ENCODE measurements around the gene CLDN14. TPM values are rescaled to one million over a fixed set of nuclear protein-coding genes. Genes with fewer than 3 reads are reported as not detected.

The CLDN14 gene
- polyA plus RNA-seq, 2 donors = 0.04 TPM; not detected in 1

DNA sequence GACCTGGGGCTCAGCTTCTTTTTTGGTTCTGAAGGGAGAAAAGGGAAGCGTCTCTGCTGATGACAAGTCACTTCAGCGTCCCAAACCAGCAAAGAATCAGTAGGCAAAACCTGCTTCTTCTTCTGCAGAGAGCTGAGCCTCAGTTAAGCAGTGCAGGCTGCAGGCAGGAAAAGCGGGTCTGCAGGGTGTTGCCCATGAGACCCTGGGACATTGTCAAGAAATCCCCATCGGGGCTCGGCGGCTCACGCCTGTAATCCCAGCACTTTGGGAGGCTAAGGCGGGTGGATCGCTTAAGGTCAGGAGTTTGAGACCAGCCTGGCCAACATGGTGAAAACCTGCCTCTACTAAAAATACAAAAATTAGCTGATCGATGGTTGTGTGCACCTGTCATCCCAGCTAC lies 16.7 kb downstream of the CLDN14 start:
- Histone ChIP-seq H3K27me3 (ENCODE audit: control insufficient read depth in 1 of 2, insufficient read depth in 2 of 2, low read length in 2 of 2) (no peaks in the 10 kb centered on the region), H3K4me1 (ENCODE audit: control insufficient read depth in 2 of 2, insufficient read depth in 2 of 2, low read length in 1 of 2) (peaks cover 0 to 5% of the 10 kb centered on the region in 2 donors), H3K4me3 (ENCODE audit: low read depth in 1 of 2, low read length in 2 of 2) (no peak overlapping the region), H3K9me3 (ENCODE audit: control insufficient read depth in 2 of 2, insufficient read depth in 1 of 2, low read depth in 1 of 2, low read length in 1 of 2) (no peaks in the 10 kb centered on the region), H3K36me3 (ENCODE audit: control insufficient read depth in 2 of 2, insufficient read depth in 2 of 2, low read length in 1 of 2) (no peaks in the 10 kb centered on the region), H3K27ac (ENCODE audit: low read depth in 2 of 2, low read length in 1 of 2) (no peak overlapping the region)
- WGBS, 2 donors = 88 to 91% methylated on average over 10 of the region's 10 CpGs

- Histone ChIP-seq H3K4me3 (ENCODE audit: low read depth in 1 of 2, low read length in 2 of 2) (no peak overlapping the region), H3K4me1 (ENCODE audit: control insufficient read depth in 2 of 2, insufficient read depth in 2 of 2, low read length in 1 of 2) (peaks cover 0 to 5% of the 10 kb centered on the region in 2 donors), H3K9me3 (ENCODE audit: control insufficient read depth in 2 of 2, insufficient read depth in 1 of 2, low read depth in 1 of 2, low read length in 1 of 2) (no peaks in the 10 kb centered on the region), H3K36me3 (ENCODE audit: control insufficient read depth in 2 of 2, insufficient read depth in 2 of 2, low read length in 1 of 2) (no peaks in the 10 kb centered on the region), H3K27ac (ENCODE audit: low read depth in 2 of 2, low read length in 1 of 2) (no peak overlapping the region), H3K27me3 (ENCODE audit: control insufficient read depth in 1 of 2, insufficient read depth in 2 of 2, low read length in 2 of 2) (no peaks in the 10 kb centered on the region)
- 51% methylated on average over 14 of the region's 14 CpGs for WGBS, 2 donors
These were observed 17.9 kb downstream of the CLDN14 start for GRCh38 chr21:36461918-36462486.

- no peaks in the 10 kb centered on the region for H3K27me3 ChIP-seq (ENCODE audit: control insufficient read depth in 1 of 2, insufficient read depth in 2 of 2, low read length in 2 of 2)
- H3K4me1 ChIP-seq (ENCODE audit: control insufficient read depth in 2 of 2, insufficient read depth in 2 of 2, low read length in 1 of 2) = peaks cover 0 to 5% of the 10 kb centered on the region in 2 donors
- H3K9me3 ChIP-seq (ENCODE audit: control insufficient read depth in 2 of 2, insufficient read depth in 1 of 2, low read depth in 1 of 2, low read length in 1 of 2) = no peaks in the 10 kb centered on the region
- no peak overlapping the region for H3K4me3 ChIP-seq (ENCODE audit: low read depth in 1 of 2, low read length in 2 of 2)
- WGBS, 2 donors = 78 to 81% methylated on average over 29 to 34 of the region's 34 CpGs
- no peaks in the 10 kb centered on the region for H3K36me3 ChIP-seq (ENCODE audit: control insufficient read depth in 2 of 2, insufficient read depth in 2 of 2, low read length in 1 of 2)
- H3K27ac ChIP-seq (ENCODE audit: low read depth in 2 of 2, low read length in 1 of 2) = no peak overlapping the region
These were observed 18.5 kb downstream of the CLDN14 start for GRCh38 chr21:36461277-36461917.

GRCh38 chr21:36460866-36461265 lies 19.1 kb downstream of the CLDN14 start:
- Histone ChIP-seq H3K27ac (ENCODE audit: low read depth in 2 of 2, low read length in 1 of 2) (no peak overlapping the region), H3K4me1 (ENCODE audit: control insufficient read depth in 2 of 2, insufficient read depth in 2 of 2, low read length in 1 of 2) (peaks cover 0 to 5% of the 10 kb centered on the region in 2 donors), H3K36me3 (ENCODE audit: control insufficient read depth in 2 of 2, insufficient read depth in 2 of 2, low read length in 1 of 2) (no peaks in the 10 kb centered on the region), H3K9me3 (ENCODE audit: control insufficient read depth in 2 of 2, insufficient read depth in 1 of 2, low read depth in 1 of 2, low read length in 1 of 2) (no peaks in the 10 kb centered on the region), H3K4me3 (ENCODE audit: low read depth in 1 of 2, low read length in 2 of 2) (no peak overlapping the region), H3K27me3 (ENCODE audit: control insufficient read depth in 1 of 2, insufficient read depth in 2 of 2, low read length in 2 of 2) (no peaks in the 10 kb centered on the region)
- 87 to 90% methylated on average over 16 of the region's 16 CpGs for WGBS, 2 donors

DNA sequence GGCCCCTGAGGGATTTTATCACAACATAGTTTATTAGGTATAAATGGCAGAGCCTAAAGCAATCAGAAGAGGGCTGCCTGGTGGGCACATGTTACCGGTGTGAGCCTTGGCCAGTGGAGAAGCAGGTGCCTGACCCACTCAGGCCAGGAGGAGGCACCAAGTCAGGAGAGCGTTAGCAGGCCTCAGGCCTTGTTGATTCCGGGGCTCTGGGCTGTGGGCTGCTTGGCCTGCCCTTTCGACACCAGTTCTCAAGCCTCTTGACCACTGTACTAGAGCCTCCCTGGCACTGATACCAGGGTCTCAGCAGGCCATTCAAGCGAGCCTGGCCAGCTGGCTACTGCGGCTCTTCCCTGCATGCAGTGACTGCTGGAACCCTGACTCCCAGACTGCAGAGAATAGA lies 20.8 kb downstream of the CLDN14 start:
- WGBS, 2 donors = 91 to 97% methylated on average over 6 of the region's 6 CpGs
- peaks cover 0 to 8% of the 10 kb centered on the region in 2 donors for H3K4me1 ChIP-seq (ENCODE audit: control insufficient read depth in 2 of 2, insufficient read depth in 2 of 2, low read length in 1 of 2)
- H3K36me3 ChIP-seq (ENCODE audit: control insufficient read depth in 2 of 2, insufficient read depth in 2 of 2, low read length in 1 of 2) = no peaks in the 10 kb centered on the region
- no peaks in the 10 kb centered on the region for H3K9me3 ChIP-seq (ENCODE audit: control insufficient read depth in 2 of 2, insufficient read depth in 1 of 2, low read depth in 1 of 2, low read length in 1 of 2)
- no peaks in the 10 kb centered on the region for H3K27me3 ChIP-seq (ENCODE audit: control insufficient read depth in 1 of 2, insufficient read depth in 2 of 2, low read length in 2 of 2)
- no peak overlapping the region for H3K27ac ChIP-seq (ENCODE audit: low read depth in 2 of 2, low read length in 1 of 2)
- H3K4me3 ChIP-seq (ENCODE audit: low read depth in 1 of 2, low read length in 2 of 2) = no peak overlapping the region

GRCh38 chr21:36456729-36457414 lies 23.1 kb downstream of the CLDN14 start:
- Histone ChIP-seq H3K27me3 (ENCODE audit: control insufficient read depth in 1 of 2, insufficient read depth in 2 of 2, low read length in 2 of 2) (no peaks in the 10 kb centered on the region), H3K27ac (ENCODE audit: low read depth in 2 of 2, low read length in 1 of 2) (no peak overlapping the region), H3K9me3 (ENCODE audit: control insufficient read depth in 2 of 2, insufficient read depth in 1 of 2, low read depth in 1 of 2, low read length in 1 of 2) (no peaks in the 10 kb centered on the region), H3K36me3 (ENCODE audit: control insufficient read depth in 2 of 2, insufficient read depth in 2 of 2, low read length in 1 of 2) (no peaks in the 10 kb centered on the region), H3K4me1 (ENCODE audit: control insufficient read depth in 2 of 2, insufficient read depth in 2 of 2, low read length in 1 of 2) (peaks cover 0 to 8% of the 10 kb centered on the region in 2 donors), H3K4me3 (ENCODE audit: low read depth in 1 of 2, low read length in 2 of 2) (no peak overlapping the region)
- WGBS, 2 donors = 73 to 78% methylated on average over 7 of the region's 7 CpGs

DNA sequence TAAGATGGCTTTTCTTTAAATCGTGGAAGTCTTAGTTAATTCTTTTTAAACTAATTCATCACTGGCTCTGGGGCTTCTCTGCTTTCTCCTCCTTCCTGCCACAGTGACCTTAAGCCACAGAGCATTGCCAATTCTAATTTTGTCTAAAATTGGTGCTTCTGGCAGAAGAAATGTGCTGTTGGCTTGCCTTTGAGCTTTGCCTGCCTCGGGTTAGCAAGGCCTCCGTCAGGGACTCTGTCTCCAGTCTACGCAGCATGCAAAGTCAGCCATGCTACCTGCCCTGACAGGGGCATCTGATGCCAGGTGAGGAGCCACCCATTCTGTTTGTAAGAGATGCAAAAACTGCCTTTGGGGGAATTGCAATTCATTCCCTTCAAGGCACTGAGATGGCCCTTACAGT lies 25.2 kb downstream of the CLDN14 start:
- no peak overlapping the region for H3K4me3 ChIP-seq (ENCODE audit: low read depth in 1 of 2, low read length in 2 of 2)
- WGBS, 2 donors = 49 to 58% methylated on average over 4 of the region's 4 CpGs
- no peak overlapping the region for H3K27ac ChIP-seq (ENCODE audit: low read depth in 2 of 2, low read length in 1 of 2)
- H3K4me1 ChIP-seq (ENCODE audit: control insufficient read depth in 2 of 2, insufficient read depth in 2 of 2, low read length in 1 of 2) = peaks cover 0 to 3% of the 10 kb centered on the region in 2 donors
- H3K9me3 ChIP-seq (ENCODE audit: control insufficient read depth in 2 of 2, insufficient read depth in 1 of 2, low read depth in 1 of 2, low read length in 1 of 2) = no peaks in the 10 kb centered on the region
- H3K36me3 ChIP-seq (ENCODE audit: control insufficient read depth in 2 of 2, insufficient read depth in 2 of 2, low read length in 1 of 2) = no peaks in the 10 kb centered on the region
- H3K27me3 ChIP-seq (ENCODE audit: control insufficient read depth in 1 of 2, insufficient read depth in 2 of 2, low read length in 2 of 2) = no peaks in the 10 kb centered on the region

GRCh38 chr21:36454093-36454531 lies 25.8 kb downstream of the CLDN14 start:
- WGBS, 2 donors = 24 to 28% methylated on average over 4 of the region's 4 CpGs
- H3K27ac ChIP-seq (ENCODE audit: low read depth in 2 of 2, low read length in 1 of 2) = no peak overlapping the region
- no peaks in the 10 kb centered on the region for H3K27me3 ChIP-seq (ENCODE audit: control insufficient read depth in 1 of 2, insufficient read depth in 2 of 2, low read length in 2 of 2)
- no peaks in the 10 kb centered on the region for H3K9me3 ChIP-seq (ENCODE audit: control insufficient read depth in 2 of 2, insufficient read depth in 1 of 2, low read depth in 1 of 2, low read length in 1 of 2)
- H3K4me3 ChIP-seq (ENCODE audit: low read depth in 1 of 2, low read length in 2 of 2) = no peak overlapping the region
- H3K36me3 ChIP-seq (ENCODE audit: control insufficient read depth in 2 of 2, insufficient read depth in 2 of 2, low read length in 1 of 2) = no peaks in the 10 kb centered on the region
- peaks cover 0 to 3% of the 10 kb centered on the region in 2 donors for H3K4me1 ChIP-seq (ENCODE audit: control insufficient read depth in 2 of 2, insufficient read depth in 2 of 2, low read length in 1 of 2)

DNA sequence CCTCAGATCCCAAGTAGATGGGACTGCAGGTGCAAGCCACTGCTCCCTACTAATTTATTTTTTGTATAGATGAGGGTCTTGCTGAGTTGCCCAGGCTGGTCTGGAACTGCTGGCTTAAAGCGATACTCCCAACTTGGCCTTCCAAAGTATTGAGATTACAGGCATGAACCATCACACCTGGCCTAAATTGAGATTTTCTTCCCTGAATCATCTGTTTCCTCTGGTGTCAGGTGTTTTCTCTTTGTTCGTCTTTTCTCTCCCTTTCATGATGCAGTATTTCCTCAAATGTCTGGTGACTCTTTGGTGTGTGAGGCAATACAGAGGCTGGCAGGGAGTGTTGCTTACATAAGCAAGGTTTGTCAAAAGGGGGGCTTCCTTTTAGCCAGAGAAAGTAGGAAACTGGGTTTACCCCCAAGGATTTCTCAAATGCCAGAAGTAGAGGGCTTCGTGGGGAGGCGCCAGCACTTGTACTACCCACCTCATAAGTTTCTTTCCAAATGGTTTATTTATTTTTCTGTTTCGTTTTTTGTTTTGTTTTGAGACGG lies 27.6 kb downstream of the CLDN14 start:
- H3K27me3 ChIP-seq (ENCODE audit: control insufficient read depth in 1 of 2, insufficient read depth in 2 of 2, low read length in 2 of 2) = no peaks in the 10 kb centered on the region
- peaks cover 0 to 3% of the 10 kb centered on the region in 2 donors for H3K4me1 ChIP-seq (ENCODE audit: control insufficient read depth in 2 of 2, insufficient read depth in 2 of 2, low read length in 1 of 2)
- no peaks in the 10 kb centered on the region for H3K9me3 ChIP-seq (ENCODE audit: control insufficient read depth in 2 of 2, insufficient read depth in 1 of 2, low read depth in 1 of 2, low read length in 1 of 2)
- H3K4me3 ChIP-seq (ENCODE audit: low read depth in 1 of 2, low read length in 2 of 2) = no peak overlapping the region
- WGBS, 2 donors = 54 to 82% methylated on average over 6 of the region's 6 CpGs
- no peak overlapping the region for H3K27ac ChIP-seq (ENCODE audit: low read depth in 2 of 2, low read length in 1 of 2)
- H3K36me3 ChIP-seq (ENCODE audit: control insufficient read depth in 2 of 2, insufficient read depth in 2 of 2, low read length in 1 of 2) = no peaks in the 10 kb centered on the region

Measured in esophagus (tissue), 2 donors.